22Rv1 (cell line): Measurements from ENCODE around the gene RASSF10.
A peak's percentile ranks its signal among the peaks of the same experiment; 100 is the strongest.

Experiments
- ZFX ChIP-seq: fragments of 450-650 bp; IDR thresholded peaks from 2 replicates; pipeline ENCODE4 v1.6.1; 2017; ENCODE audit warnings: antibody characterized with exemption, borderline replicate concordance
- TF ChIP-seq, protein P1 (sequence below): fragments of 450-650 bp; IDR thresholded peaks from 2 replicates; pipeline ENCODE4 v1.5.1; 2017; ENCODE audit warnings: mild to moderate bottlenecking

DNA sequence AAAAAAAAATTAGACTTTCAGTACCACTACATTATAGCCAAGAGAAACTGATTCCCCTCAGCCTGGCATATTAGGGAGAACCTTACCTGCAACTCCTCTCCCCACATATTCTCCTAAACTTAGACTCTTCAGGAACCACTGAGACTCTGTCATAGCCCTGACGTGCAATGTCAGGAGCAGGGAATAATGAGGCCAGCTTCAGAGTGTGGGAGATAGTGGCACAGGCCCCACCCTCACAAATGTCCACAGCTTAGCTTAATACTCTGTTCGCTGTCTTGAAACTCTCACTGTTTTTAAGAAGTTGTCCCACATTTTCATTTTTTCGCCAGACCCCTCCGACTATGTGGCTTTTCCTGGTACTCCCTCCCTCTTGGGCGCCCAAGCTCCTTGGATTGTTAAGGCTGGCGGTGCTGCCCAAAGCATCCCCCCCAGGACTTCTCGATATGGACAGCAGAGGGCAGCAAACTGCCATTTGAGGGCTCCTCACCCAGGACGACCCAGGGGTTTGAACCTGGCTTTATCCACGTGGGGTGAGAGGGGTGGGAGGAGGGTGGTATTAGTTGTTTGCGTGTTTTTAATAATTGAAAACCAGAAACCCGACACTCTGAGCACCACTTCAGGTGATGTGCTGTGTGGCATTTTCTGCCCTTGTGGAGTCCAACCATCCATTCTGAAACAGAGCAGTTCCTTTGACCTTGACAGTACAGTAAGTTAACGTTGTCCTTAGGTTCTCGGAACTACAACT lies 45.2 kb upstream of the RASSF10 start:
- TF ChIP-seq, protein P1, sequence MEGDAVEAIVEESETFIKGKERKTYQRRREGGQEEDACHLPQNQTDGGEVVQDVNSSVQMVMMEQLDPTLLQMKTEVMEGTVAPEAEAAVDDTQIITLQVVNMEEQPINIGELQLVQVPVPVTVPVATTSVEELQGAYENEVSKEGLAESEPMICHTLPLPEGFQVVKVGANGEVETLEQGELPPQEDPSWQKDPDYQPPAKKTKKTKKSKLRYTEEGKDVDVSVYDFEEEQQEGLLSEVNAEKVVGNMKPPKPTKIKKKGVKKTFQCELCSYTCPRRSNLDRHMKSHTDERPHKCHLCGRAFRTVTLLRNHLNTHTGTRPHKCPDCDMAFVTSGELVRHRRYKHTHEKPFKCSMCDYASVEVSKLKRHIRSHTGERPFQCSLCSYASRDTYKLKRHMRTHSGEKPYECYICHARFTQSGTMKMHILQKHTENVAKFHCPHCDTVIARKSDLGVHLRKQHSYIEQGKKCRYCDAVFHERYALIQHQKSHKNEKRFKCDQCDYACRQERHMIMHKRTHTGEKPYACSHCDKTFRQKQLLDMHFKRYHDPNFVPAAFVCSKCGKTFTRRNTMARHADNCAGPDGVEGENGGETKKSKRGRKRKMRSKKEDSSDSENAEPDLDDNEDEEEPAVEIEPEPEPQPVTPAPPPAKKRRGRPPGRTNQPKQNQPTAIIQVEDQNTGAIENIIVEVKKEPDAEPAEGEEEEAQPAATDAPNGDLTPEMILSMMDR = peak; percentile 85
- TF ChIP-seq ZFX = no peak
